T47D (cell line): ENCODE data around the gene TOR3A.
"Not testable (repeated sequence)": the region's sequence is repeated elsewhere in the genome, so short reads cannot be mapped to it uniquely, and the experiment has no call there.

Source experiments
- DNase-seq, 2 experiments: peaks; one replicate each; pipeline versions ENCODE4 v3.0.0 to v3.0.0-alpha.2; 2011 to 2012; ENCODE audit warnings: low read depth in 1 of 2, low spot score in 1 of 2
- JUND ChIP-seq: IDR thresholded peaks from 2 replicates; pipeline ENCODE4 v1.6.1; 2012; ENCODE audit warnings: low read depth
- in situ Hi-C: cut with HindIII; loops from 2 replicates; pipeline ENCODE4 v1.10.0; 2016; ENCODE audit warnings: low sequenced_read_pairs, low pct_unique_long_range_greater_than_20kb

Gene TOR3A

GRCh38 chr1:179127163-179127895, 45.5 kb downstream of the TOR3A start:
- in situ Hi-C loops: no loop called here
- no peak for DNase-seq
- TF ChIP-seq JUND: no peak

- in situ Hi-C loops: no loop called here
- no peak for TF ChIP-seq JUND
- peak; percentile 31 to 90 for DNase-seq
These were observed 46.6 kb downstream of the TOR3A start for GRCh38 chr1:179128520-179128919.

- no peak for TF ChIP-seq JUND
- DNase-seq: peak in 1 of 2 experiments; percentile 60
- in situ Hi-C loops: no loop called here
These were observed 48.0 kb downstream of the TOR3A start for GRCh38 chr1:179129702-179130473.

GRCh38 chr1:179135168-179135567, 53.3 kb downstream of the TOR3A start:
- in situ Hi-C loops, DNase-seq: not testable (repeated sequence)

GRCh38 chr1:179135707-179136106, 53.8 kb downstream of the TOR3A start:
- in situ Hi-C loops, DNase-seq: not testable (repeated sequence)

- in situ Hi-C loops: no loop called here
- no peak for TF ChIP-seq JUND
- no peak for DNase-seq
These were observed 55.9 kb downstream of the TOR3A start for GRCh38 chr1:179137617-179138255.

GRCh38 chr1:179138755-179139154, 56.9 kb downstream of the TOR3A start:
- in situ Hi-C loops: not testable (repeated sequence)

GRCh38 chr1:179141592-179142251, 59.9 kb downstream of the TOR3A start:
- DNase-seq: no peak
- in situ Hi-C loops: no loop called here
- no peak for TF ChIP-seq JUND

More at GRCh38 chr1:179138755-179139154, 56.9 kb downstream of the TOR3A start:
- not testable (repeated sequence) for DNase-seq

GRCh38 chr1:179142889-179143299, 61.0 kb downstream of the TOR3A start:
- no peak for TF ChIP-seq JUND
- in situ Hi-C loops: no loop called here
- DNase-seq: peak in 1 of 2 experiments; percentile 55

GRCh38 chr1:179143322-179143721, 61.5 kb downstream of the TOR3A start:
- in situ Hi-C loops: no loop called here
- peak in 1 of 2 experiments; percentile 38 for DNase-seq

GRCh38 chr1:179144626-179145025, 62.8 kb downstream of the TOR3A start:
- in situ Hi-C loops: no loop called here
- no peak for TF ChIP-seq JUND
- no peak for DNase-seq

More at GRCh38 chr1:179143322-179143721, 61.5 kb downstream of the TOR3A start:
- TF ChIP-seq JUND: no peak

- DNase-seq: no peak
- in situ Hi-C loops: no loop called here
- no peak for TF ChIP-seq JUND
These were observed 63.7 kb downstream of the TOR3A start for GRCh38 chr1:179145521-179145920.
